GM13976 (cell line): ENCODE measurements around the gene FRS3.
A peak's percentile ranks its signal among the peaks of the same experiment; 100 is the strongest.

Experiments
- DNase-seq: peaks from one replicate; pipeline ENCODE4 v3.0.0; 2012; ENCODE audit warnings: low spot score
- in situ Hi-C: fragments of 300-500 bp; cut with MboI; formaldehyde crosslinking; loops from one replicate; pipeline ENCODE4 v1.12.0; 2022; ENCODE audit warnings: low sequenced_read_pairs, mixed read lengths, inconsistent platforms; ENCODE audit not compliant: unreplicated experiment
- TF ChIP-seq, protein P1 (sequence below): IDR thresholded peaks from 2 replicates; pipeline ENCODE4 v1.5.1; 2012; ENCODE audit warnings: borderline replicate concordance, mild to moderate bottlenecking; ENCODE audit not compliant: insufficient read depth; ENCODE audit errors: extremely low read depth, missing control alignments, control extremely low read depth

The FRS3 gene

DNA sequence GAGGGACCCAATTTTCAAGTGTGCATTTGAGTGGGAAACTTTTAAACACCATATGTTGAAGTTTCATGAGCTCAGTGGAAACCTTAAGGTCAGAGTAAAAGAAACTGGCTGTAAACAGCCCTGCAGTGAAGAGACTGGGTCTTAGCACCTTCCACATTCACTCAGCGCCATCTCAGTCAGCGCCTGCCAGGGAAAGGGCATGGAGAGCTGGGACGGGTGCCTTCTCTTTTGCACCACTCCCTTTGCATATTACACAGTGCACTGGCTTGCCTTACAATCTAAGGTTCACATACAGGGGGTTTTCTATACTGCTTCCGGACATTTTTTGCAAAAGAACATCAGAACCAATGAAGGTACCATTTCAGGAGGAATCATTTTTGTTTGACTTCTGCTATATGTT, 12.3 kb upstream of the FRS3 start:
- DNase-seq = no peak
- in situ Hi-C loops = no loop called here
- TF ChIP-seq, protein P1, sequence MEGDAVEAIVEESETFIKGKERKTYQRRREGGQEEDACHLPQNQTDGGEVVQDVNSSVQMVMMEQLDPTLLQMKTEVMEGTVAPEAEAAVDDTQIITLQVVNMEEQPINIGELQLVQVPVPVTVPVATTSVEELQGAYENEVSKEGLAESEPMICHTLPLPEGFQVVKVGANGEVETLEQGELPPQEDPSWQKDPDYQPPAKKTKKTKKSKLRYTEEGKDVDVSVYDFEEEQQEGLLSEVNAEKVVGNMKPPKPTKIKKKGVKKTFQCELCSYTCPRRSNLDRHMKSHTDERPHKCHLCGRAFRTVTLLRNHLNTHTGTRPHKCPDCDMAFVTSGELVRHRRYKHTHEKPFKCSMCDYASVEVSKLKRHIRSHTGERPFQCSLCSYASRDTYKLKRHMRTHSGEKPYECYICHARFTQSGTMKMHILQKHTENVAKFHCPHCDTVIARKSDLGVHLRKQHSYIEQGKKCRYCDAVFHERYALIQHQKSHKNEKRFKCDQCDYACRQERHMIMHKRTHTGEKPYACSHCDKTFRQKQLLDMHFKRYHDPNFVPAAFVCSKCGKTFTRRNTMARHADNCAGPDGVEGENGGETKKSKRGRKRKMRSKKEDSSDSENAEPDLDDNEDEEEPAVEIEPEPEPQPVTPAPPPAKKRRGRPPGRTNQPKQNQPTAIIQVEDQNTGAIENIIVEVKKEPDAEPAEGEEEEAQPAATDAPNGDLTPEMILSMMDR = no peak

DNA sequence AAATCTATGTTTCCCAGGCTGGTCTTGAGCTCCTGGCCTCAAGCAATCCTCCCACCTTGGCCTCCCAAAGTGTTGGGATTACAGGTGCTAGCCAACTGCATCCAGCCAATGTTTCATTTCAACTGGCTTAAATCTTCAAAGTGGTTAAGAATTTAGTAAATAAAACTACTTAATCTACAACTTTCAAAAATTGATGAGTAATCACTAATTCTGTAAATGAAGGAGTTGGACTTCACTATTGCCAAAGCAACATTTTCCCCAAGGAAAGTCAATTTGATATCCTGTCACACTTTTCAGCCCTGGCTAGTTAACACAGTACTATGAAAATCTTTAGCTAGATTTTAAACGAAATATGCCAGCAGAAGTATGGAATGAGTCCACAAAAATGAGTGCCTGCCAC, 11.6 kb upstream of the FRS3 start:
- TF ChIP-seq, protein P1 = no peak
- in situ Hi-C loops = no loop called here
- DNase-seq = no peak

DNA sequence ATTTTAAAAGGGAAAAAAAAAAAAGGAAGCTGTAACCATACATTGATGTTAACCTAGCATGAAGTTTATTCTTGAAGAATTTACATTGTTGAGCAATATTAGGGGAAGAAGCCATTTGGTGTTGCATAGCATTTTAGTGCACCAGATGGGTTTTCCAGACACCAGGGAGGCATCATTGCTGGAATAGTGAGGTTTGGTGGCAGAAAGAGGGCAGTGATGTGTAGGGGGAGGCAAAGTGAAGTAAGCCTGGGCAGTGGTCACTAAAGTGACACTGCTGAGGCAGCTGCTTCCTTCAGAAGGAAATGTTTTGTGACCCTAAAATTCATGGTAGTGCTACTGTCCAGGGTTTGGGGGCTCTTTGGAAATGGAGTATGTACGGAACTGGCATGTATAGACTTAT, 10.3 kb upstream of the FRS3 start:
- in situ Hi-C loops = no loop called here
- TF ChIP-seq, protein P1 = no peak
- no peak for DNase-seq

DNA sequence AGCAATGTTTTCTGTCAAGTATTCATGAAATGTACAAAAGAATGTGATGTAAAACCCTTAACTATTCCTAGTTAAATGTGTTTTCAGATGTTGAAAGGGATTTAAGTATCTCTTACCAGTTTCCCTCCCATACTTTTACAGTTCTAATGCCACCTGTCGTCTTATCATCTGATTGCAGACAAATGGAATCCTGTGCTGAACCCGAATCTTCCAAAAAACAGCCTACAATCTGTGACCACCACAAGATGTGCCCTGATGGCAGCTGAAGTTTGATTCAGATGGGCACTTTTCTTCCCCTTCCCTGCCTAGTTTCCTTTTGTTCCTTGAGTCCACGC, 9.7 kb upstream of the FRS3 start:
- TF ChIP-seq, protein P1 = no peak
- in situ Hi-C loops = no loop called here
- no peak for DNase-seq

DNA sequence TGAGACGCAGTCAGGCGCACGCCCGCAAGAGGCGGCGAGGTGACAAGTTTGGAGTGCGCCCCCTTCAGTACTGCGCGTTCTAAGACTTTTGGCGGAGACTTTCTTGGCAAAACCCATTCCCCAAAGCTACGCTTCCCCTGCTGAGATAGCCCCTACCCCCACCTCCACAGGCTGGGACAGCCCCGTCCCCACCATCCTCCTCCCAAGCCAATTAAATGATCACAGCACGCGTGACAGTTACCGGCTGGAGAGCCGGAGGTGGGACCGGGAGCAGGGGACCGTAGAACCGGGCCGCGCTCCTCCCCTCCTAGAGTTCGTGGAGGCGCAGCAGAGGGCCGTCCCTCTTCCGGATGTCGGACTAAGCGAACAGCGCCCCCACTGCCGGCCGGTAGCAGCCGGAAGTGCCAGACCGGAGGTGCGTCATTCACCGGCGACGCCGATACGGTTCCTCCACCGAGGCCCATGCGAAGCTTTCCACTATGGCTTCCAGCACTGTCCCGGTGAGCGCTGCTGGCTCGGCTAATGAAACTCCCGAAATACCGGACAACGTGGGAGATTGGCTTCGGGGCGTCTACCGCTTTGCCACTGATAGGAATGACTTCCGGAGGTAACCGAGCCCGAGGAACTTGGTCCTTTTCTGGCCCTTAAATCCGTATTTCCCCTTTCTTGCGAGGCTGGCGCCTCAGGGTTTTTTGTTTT, 7.7 kb upstream of the FRS3 start, which contains the start of gene TOMM6:
Gene TOMM6, plus strand, starts transcription at position 476 of the 699 bp plus-strand sequence. Its CDS starts 4 bp downstream, at position 480.
- TF ChIP-seq, protein P1 = peak; percentile 95
- in situ Hi-C loops = no loop called here
- DNase-seq = peak; percentile 94

DNA sequence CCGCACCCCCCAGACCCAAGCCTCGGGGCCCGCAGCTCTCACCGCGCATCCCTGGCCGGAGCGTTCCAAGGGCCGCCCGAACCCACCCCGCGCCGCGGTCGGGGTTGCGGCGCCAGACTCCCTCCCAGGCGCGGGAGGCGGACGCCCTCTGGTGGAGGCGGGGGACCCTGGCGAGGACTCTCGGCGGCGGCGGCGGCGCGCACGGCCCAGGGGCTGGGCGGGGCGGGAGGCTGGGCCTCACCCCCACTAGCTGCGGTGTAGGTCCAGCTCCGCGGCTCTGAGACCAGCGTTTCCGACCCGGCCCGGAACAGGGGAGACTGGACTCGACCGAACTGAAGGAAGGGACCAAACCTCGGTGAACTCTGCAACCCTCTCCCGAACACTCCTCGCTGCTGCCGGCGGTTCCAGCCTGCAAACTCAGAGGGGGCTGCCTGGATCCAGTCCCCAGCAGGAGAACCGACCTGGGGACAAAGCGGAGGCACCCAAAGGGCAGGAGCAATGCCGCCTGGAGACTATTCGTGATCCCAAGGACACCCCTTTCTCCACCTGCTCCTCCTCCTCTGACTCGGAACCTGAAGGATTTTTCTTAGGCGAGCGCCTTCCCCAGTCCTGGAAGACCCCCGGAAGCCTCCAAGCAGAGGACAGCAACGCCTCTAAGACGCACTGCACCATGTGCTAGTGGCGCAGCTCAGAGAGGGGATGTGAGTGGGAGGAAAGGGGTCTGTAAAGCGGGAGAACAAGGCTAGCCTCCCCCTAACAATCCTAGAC, 6.9 kb upstream of the FRS3 start:
- DNase-seq = peak; percentile 92
- TF ChIP-seq, protein P1 = peak; percentile 94
- in situ Hi-C loops = no loop called here
